Loucy (cell line): ENCODE measurements around the gene MISP.

Experiments
- CTCF ChIP-seq: fragments of 200-600 bp; sonication (generic); conservative IDR thresholded peaks from 2 replicates; pipeline ENCODE4 v1.5.1; 2014; ENCODE audit warnings: mild to moderate bottlenecking, antibody characterized with exemption, low read length
- EZH2phosphoT487 ChIP-seq: fragments of 200-600 bp; IDR thresholded peaks from 2 replicates; pipeline ENCODE4 v1.6.1; 2018; ENCODE audit warnings: antibody characterized with exemption, mild to moderate bottlenecking, moderate library complexity, borderline replicate concordance

- TF ChIP-seq CTCF (no peak), EZH2phosphoT487 (no peak)
Measured at GRCh38 chr19:792306-792885, 41.5 kb downstream of the MISP start.
